Gastroesophageal sphincter (tissue), 4 donors: ENCODE results near the gene ATP6V0A4. TPM values are rescaled to one million over a fixed set of nuclear protein-coding genes. Genes with fewer than 3 reads are reported as not detected.

ENCODE experiments used
- ATAC-seq: fragments of 150-250 bp; one replicate; pipeline ENCODE4 v1.9.1; 2016; ENCODE audit warnings: mild to moderate bottlenecking, moderate library complexity
- H3K27ac ChIP-seq, 4 donors: fragments of 200-600 bp; sonication (generic) in 3 of 4; 1 replicate in 3 of 4; 2 replicates in 1 of 4; pipeline ENCODE4 v1.5.1; 2016 to 2019
- H3K27me3 ChIP-seq: fragments of 200-600 bp; sonication (generic); one replicate; pipeline ENCODE4 v1.5.1; 2019
- H3K36me3 ChIP-seq, 2 donors: fragments of 200-600 bp; sonication (generic); one replicate each; pipeline ENCODE4 v1.5.1; 2019; ENCODE audit warnings: control low read depth in 1 of 2
- H3K4me1 ChIP-seq, 3 donors: fragments of 200-600 bp; sonication (generic); 1 replicate in 2 of 3; 2 replicates in 1 of 3; pipeline ENCODE4 v1.5.1; 2016 to 2019; ENCODE audit warnings: control low read depth in 2 of 3
- H3K4me3 ChIP-seq, 2 donors: fragments of 200-600 bp; sonication (generic); one replicate each; pipeline ENCODE4 v1.5.1; 2019; ENCODE audit warnings: mild to moderate bottlenecking in 1 of 2, moderate library complexity in 1 of 2
- H3K9me3 ChIP-seq, 3 donors: fragments of 200-600 bp; sonication (generic); one replicate each; pipeline ENCODE4 v1.5.1; 2017 to 2019; ENCODE audit warnings: control low read depth in 2 of 3
- CTCF ChIP-seq, 4 experiments: fragments of 200-600 bp in 2 of 4; fragments of 450-650 bp in 2 of 4; sonication (generic) in 1 of 4; IDR thresholded peaks; one replicate each; pipeline ENCODE4 v1.5.1; 2017 to 2019; ENCODE audit warnings: antibody characterized with exemption in 4 of 4, mild to moderate bottlenecking in 2 of 4, moderate library complexity in 2 of 4
- EP300 ChIP-seq: sonication (generic); formaldehyde crosslinking; IDR thresholded peaks from one replicate; pipeline ENCODE4 v1.6.1; 2017; ENCODE audit warnings: antibody characterized with exemption, mild to moderate bottlenecking
- POLR2A ChIP-seq, 2 donors: fragments of 450-650 bp; IDR thresholded peaks; one replicate each; pipeline ENCODE4 v1.6.1; 2017; ENCODE audit warnings: antibody characterized with exemption in 2 of 2, mild to moderate bottlenecking in 2 of 2, moderate library complexity in 1 of 2
- POLR2AphosphoS5 ChIP-seq: sonication (generic); formaldehyde crosslinking; IDR thresholded peaks from one replicate; pipeline ENCODE4 v1.6.1; 2017; ENCODE audit warnings: antibody characterized with exemption
- WGBS, 2 donors: methylation state at CpG; one replicate each; pipeline ENCODE4 v1.1.5; 2018; ENCODE audit warnings: low coverage in 1 of 2; 5-methylcytosine and 5-hydroxymethylcytosine counted together
- total RNA-seq, 4 donors: library from RNA; depleted of rRNA; stranded (reverse); fragments of >200 nt; gene quantifications; one replicate each; pipeline ENCODE4 v1.1.0, GENCODE V29; 2016

The ATP6V0A4 gene
- total RNA-seq, 4 donors from 2014 or later: 0.82 TPM; not detected in 3

GRCh38 chr7:138729444-138729843, 68.6 kb downstream of the ATP6V0A4 start:
- TF ChIP-seq EP300 (no peak), POLR2AphosphoS5 (no peak), CTCF (IDR thresholded peaks at IDR 0.05) (no peak), POLR2A (IDR thresholded peaks at IDR 0.05) (no peak)
- no peak for ATAC-seq
- 80 to 86% methylated on average over 5 to 7 of the region's 9 CpGs for WGBS, 2 donors

GRCh38 chr7:138727336-138728099, 70.5 kb downstream of the ATP6V0A4 start:
- no peaks in the 10 kb centered on the region for H3K36me3 ChIP-seq
- ATAC-seq: no peak
- H3K9me3 ChIP-seq: no peaks in the 10 kb centered on the region
- H3K27ac ChIP-seq: no peak overlapping the region
- no peak overlapping the region for H3K4me3 ChIP-seq
- no peaks in the 10 kb centered on the region for H3K27me3 ChIP-seq
- no peaks in the 10 kb centered on the region for H3K4me1 ChIP-seq
- TF ChIP-seq EP300: no peak
- WGBS, 2 donors: 61 to 72% methylated on average over 3 to 10 of the region's 10 CpGs

More at GRCh38 chr7:138729444-138729843, 68.6 kb downstream of the ATP6V0A4 start:
- Histone ChIP-seq H3K36me3 (no peaks in the 10 kb centered on the region), H3K27ac (no peak overlapping the region), H3K4me1 (no peaks in the 10 kb centered on the region), H3K27me3 (no peaks in the 10 kb centered on the region), H3K9me3 (no peaks in the 10 kb centered on the region), H3K4me3 (no peak overlapping the region)

GRCh38 chr7:138726288-138726687, 71.7 kb downstream of the ATP6V0A4 start:
- 60 to 64% methylated on average over 1 to 3 of the region's 9 CpGs for WGBS, 2 donors
- TF ChIP-seq CTCF (IDR thresholded peaks at IDR 0.05): no peak
- Histone ChIP-seq H3K27ac (no peak overlapping the region), H3K27me3 (no peaks in the 10 kb centered on the region), H3K36me3 (no peaks in the 10 kb centered on the region), H3K4me3 (no peak overlapping the region), H3K4me1 (no peaks in the 10 kb centered on the region), H3K9me3 (no peaks in the 10 kb centered on the region)
- ATAC-seq: no peak

- TF ChIP-seq EP300: no peak
- no peak for TF ChIP-seq CTCF (IDR thresholded peaks at IDR 0.05)
- TF ChIP-seq POLR2AphosphoS5: no peak
- no peak for TF ChIP-seq POLR2A (IDR thresholded peaks at IDR 0.05)
- ATAC-seq: no peak
- no peak overlapping the region for H3K4me3 ChIP-seq
- no peak overlapping the region for H3K27ac ChIP-seq
- 80 to 85% methylated on average over 2 to 4 of the region's 4 CpGs for WGBS, 2 donors
- H3K4me1 ChIP-seq: no peaks in the 10 kb centered on the region
- no peaks in the 10 kb centered on the region for H3K9me3 ChIP-seq
- H3K27me3 ChIP-seq: peaks cover 1% of the 10 kb centered on the region
- H3K36me3 ChIP-seq: no peaks in the 10 kb centered on the region
Measured at GRCh38 chr7:138720286-138720685, 77.7 kb downstream of the ATP6V0A4 start.

GRCh38 chr7:138716889-138717288, 81.1 kb downstream of the ATP6V0A4 start:
- H3K4me1 ChIP-seq: no peaks in the 10 kb centered on the region
- H3K27me3 ChIP-seq: peaks cover 10% of the 10 kb centered on the region
- H3K27ac ChIP-seq: no peak overlapping the region
- WGBS, 2 donors: 94 to 100% methylated on average over 3 to 4 of the region's 7 CpGs
- H3K9me3 ChIP-seq: no peaks in the 10 kb centered on the region
- H3K36me3 ChIP-seq: no peaks in the 10 kb centered on the region
- TF ChIP-seq EP300: no peak
- TF ChIP-seq POLR2AphosphoS5: no peak
- TF ChIP-seq CTCF (IDR thresholded peaks at IDR 0.05): no peak
- no peak for TF ChIP-seq POLR2A (IDR thresholded peaks at IDR 0.05)
- ATAC-seq: no peak
- H3K4me3 ChIP-seq: no peak overlapping the region
